EL (cell line): ENCODE data around the gene HACL1.

Experiments used
- DNase-seq: peaks from one replicate; pipeline ENCODE4 v3.0.0-alpha.2; 2016

The HACL1 gene

DNA sequence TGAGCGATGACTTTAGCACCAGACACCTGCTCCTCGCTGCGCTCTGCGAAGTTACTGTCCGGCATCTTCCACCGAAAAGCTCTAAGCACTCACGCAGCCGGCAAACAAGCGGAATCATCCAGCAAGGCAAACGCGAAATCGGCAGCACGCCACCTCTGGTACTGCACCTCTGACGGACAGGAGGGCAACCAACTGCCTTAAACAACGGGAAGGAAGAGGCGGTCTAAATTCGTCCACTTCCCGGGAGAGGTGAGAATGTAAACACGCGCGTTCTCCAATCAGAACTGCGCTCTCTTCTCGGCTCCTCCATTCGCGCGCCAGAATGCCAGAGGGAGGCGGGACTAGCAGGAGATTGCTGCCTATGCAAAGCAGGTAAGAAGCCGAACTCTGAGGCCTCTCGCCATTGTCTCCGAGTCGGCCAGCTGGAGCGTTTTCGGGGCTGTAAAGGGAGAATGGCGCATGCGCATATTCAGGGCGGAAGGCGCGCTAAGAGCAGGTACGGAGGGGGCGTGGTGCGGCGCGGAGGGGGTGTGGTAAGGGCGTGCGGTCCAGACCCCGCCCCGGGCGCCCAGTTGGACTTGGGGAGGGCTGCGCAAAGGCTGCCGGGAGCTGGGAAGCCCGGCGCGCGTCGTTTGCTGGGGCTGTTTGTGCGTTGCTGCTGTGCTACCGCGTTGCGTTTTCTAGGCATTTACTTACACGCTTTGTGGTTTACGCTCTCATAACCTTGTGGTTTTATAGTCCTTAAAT is at the start of gene HACL1, which contains the start of gene BTD:
Gene HACL1 (minus strand): TSS at position 171 of the 747 bp plus-strand sequence. CDS start 106 bp downstream, at position 65.
Gene BTD (plus strand): TSS at position 347 of the 747 bp plus-strand sequence. CDS start 33,695 bp downstream, outside the sequence.
- DNase-seq, result peak; percentile 100

DNA sequence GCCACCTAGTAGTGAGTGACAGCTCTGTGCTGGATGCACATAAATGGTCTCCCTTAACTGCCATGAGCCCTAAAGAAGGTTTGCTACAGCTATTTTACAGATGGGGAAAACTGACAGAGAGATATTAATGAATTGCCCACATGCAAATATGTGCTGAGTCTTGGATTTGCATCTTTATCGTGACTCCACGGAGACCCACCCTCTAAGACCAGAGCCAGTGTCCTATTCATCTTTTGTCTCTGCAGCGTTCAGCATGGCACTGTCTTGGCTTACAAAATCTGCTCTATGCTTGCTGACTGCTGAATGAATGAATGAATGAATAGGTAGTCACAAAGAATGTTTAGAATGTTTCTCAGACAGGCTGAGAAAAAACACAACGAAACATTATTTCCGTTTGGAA is 48.5 kb upstream of the HACL1 start:
- no peak for DNase-seq

DNA sequence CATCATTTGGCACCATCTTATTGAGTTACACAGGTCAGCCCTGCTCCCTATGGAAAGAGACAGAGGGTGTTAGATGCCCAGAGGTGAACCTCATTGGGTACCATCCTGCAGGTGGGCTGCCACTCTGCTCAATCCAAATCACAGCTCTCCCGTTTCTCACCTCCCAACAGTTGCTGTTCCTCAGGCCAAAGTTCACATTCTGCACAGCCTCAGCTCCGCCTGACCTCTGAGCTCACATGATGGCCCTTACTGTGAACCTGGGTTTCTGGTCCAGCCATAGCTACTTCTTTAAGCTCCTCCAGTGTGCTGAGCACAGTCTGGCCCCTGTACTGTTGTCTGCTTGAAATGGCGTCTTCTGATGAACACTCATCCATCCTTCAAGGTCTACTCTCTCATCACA is 48.0 kb upstream of the HACL1 start:
- no peak for DNase-seq

DNA sequence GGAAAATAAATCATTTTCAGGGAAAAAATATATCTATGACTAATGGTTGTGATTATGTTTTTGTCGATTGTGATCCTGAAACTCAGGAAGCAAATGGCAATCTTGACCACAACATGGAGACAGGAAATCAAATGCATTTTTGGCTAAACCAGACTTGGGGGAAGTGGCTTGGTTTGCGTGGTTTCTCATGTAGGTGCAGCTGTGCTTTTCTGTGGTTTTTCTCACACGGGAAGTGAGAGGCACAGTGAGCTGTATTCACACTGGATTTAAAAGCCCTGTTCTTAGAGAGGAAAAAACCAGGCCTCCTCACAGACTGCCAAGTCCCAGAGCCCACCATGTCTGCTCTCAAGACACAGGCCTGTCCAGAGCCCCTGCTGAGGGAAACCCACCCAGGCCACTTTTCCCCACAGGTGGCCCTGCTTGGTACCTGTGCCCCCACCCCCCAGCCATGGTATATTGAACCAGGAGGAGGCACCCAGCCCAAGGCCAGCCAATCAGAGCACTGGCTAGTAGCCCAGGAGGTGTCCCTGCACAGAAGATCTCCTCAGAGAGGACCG is 46.3 kb upstream of the HACL1 start:
- DNase-seq, result peak; percentile 96

DNA sequence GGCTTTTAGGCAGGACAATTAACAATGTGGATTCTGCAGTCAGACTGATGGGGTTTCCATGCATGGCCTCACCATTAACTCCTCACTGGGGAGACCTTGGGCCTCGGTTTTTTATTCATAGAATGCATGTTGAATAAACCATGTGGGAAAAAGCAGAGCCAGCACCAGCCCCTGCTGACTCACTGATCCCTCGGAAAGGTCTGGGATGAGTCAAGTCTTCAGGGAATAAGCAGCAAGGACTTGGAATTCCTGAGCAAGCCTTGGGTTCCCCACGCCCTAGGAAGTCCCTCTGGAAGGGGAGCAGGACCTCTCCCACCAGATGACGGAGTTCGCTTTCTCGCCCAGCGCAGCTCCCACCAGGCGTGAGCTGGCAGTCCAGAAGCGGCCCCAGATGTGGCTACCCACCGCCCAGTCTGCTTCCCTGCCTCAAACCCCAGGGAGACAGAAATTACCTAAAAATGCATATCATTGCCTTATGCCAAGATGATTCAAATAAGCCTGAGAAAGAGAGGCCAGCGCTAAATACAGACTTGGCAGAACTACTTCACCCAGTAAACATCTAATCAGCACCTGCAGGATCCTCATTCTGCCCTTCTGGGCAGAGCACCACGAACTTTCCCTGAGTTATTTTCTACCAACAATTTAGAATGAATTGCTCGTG is 45.6 kb upstream of the HACL1 start:
- peak; percentile 100 for DNase-seq

DNA sequence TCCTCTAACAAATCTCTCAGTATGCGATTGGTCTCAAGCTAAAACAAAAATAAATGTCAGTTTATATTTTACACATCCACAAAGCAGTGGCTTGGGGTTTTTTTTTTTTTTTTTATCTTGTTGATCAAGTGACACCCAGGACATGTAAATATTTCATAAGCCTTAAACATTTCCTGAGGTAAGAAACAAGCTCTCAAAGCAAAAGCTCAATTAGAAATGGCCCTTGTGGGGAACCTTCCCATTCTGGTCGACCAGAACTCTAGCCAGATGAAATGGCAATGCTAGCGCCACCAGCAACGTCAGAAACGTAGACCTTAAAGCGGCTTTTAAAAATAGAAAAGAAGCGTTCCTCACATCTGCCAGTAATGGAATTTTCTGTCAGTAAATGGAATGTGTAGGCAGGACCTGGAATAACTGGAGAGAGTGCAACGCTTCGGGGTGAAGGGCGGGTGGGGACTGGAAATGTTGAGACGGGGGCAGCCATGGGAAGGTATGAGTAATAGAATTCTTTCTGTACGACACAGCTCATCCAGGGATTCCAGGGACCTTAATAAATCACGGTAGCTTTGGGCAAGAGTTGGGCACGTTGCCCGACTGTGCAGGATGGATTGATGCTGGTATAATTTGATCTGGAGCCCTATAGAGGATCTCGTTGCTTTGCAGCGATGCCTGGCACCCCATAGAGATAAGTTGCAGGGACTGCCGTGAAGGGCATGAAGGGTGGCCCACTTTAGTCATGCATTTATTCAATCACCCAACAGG is 44.6 kb upstream of the HACL1 start:
- DNase-seq, result peak; percentile 98

DNA sequence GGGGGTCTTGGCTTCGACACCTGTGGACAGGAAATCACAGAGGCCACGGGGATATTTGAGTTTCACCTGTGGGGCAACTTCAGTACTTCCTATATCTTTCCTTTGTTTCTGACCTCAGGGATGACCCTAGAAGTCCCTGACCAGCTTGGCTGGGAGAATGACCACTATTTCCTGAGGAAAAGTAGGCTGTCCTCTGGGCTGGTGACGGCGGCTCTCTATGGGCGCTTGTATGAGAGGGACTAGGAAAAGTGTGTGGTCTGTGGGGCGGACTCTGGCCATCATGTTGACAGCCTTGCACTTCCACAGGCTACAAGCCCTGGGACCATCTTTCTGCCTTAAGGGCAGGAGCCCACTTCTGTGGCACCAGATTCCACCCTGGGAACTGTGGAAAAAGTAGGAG is 43.9 kb upstream of the HACL1 start:
- no peak for DNase-seq

DNA sequence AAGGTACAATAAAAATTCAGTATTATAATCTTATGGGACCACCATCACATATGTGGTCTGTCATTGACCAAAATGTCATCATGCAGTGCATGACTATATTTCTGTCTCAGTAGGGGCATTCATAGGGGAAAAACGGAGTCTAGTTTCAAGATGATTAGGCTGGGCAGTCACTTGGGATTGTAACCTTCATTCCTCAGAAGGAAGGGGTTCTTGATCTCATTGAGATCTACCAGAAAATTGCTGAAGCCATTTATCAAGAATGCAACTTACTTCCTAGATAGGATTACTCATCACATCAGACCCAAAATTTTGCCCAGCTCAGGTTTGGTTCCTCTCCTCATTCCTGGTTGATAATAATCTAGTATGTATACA is 37.5 kb upstream of the HACL1 start:
- DNase-seq, result peak; percentile 66

DNA sequence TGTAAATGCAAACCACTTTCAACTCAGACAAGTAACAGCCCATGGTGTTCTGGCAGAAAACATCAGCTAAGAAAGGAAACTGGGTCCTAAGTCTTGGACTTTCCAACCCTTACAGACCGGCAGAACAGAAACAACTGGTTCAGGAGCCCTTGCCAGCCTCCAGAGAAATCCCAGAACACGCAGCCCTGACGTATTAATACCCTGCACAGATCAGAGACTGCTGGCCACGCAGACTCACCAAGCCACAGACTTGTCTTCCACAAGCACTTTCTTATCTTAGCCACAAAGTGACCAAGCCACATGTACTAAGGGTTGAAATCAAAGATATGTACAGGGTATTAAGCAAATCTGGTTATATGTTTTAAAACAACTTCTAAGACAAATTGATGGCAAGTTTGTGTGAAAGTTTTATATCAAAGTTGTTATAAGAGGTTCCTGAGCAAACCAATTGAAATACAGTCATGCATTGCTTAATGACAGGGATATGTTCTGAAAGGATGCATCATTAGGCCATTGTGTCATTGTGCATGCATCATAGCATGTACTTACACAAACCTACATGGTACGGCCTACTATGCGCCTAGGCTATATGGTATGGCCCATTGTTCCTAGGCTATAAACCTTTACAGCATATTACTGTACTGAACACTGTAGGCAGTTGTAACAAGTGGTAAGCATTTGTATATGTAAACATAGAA is 37.0 kb upstream of the HACL1 start:
- no peak for DNase-seq

DNA sequence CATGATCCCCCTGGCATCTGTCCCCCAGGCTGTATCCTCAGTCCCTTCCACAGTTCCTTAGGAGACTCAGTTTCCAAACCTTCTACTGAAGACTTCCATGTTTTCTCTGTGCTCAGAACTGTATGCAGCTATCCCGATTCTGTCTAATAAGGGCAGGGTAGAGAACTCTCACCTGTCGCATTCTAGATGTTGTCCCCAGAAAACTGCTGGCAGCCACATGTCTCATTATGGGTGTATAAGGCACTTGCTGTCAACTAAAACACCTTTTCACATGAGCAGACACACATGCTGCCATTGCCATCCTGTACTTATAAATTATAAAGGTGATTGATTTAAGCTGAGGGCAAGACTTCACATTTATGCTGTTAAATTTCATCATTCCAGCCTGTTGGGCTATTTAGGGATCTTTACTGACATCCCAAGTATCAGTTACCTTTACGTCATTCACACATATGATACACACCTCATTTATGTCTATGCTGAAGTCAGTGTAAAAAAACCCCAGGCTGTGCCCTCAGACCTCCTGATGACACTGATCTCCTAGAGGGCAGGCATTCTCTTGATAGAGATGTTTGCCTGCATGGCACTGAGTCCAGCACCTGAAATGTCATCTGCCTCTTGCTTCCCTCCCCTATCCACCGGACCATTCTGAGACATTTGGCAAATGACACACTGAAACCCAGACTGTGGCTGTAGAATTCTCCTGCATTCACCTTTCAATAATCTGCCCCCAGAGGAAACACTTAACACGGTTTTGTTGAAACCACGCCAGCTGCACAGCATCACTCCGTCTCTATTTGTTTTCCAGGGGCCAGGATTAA is 36.0 kb upstream of the HACL1 start:
- no peak for DNase-seq

DNA sequence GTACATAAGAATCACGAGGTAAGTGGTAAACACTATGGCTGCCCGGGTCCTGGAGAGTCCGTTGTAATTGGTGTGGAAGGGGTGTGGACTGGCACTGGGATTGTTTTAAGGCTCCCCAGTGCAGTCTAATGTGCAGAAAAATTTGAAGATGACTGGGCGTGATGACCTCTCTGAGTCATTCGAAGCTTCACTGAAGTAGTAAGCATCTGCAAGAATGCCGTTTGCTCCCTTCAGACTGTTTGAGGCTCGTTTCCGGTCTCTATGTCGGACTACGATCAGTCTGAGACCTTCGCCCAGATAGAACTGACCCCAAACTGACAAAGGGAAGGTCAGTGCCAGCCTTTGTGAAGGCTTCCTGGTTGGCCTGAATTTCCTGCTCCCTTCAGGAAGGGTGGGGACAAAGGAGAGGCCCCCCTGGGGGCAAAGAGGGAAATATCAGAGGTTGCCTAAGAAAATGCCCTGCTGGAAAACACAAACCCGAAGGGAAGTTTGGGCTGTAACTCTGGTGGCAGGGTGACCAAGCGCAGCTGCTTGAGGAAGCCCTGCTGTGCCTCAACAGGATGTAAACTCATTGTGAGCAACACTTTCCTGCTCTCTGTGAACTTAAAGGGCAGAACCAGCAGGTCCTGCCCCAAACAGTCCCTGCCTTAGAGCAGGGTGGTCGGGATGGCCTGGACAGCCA is 34.8 kb upstream of the HACL1 start:
- peak; percentile 98 for DNase-seq

DNA sequence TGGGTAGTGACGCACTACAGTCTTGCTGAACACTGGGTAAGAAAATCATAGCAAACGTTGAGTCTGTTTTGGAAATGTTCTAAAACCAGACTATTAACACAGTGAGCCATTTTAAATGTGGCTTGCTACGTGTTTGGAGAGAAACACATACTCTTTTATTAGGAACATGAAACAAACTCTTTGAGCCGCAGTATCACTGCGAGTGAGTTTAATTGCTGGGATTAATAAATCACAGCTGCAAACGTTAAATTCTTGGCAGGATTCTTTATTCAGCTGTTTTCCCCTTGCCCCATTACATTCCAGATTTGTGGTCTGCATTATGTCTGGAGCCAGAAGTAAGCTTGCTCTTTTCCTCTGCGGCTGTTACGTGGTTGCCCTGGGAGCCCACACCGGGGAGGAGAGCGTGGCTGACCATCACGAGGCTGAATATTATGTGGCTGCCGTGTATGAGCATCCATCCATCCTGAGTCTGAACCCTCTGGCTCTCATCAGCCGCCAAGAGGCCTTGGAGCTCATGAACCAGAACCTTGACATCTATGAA is 33.8 kb upstream of the HACL1 start:
- peak; percentile 78 for DNase-seq

DNA sequence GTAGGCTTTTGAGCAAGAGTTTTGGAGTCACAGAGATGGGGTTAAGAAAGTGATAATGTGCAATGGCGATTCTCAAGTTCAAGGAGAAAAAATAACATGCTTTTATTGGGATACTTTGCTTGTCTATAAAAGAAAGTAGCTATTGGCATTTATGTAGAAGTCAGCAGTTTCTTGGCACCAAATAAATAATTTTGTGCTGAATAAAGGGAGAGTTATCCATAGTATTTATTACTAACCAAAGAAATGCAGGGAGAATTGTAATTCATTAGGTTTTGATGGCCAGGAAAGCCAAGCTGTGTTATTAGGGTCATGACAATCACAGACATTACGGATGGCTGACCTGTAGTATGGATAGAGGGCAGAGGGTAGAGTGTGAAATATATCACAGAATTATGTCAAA is 33.3 kb upstream of the HACL1 start:
- no peak for DNase-seq

DNA sequence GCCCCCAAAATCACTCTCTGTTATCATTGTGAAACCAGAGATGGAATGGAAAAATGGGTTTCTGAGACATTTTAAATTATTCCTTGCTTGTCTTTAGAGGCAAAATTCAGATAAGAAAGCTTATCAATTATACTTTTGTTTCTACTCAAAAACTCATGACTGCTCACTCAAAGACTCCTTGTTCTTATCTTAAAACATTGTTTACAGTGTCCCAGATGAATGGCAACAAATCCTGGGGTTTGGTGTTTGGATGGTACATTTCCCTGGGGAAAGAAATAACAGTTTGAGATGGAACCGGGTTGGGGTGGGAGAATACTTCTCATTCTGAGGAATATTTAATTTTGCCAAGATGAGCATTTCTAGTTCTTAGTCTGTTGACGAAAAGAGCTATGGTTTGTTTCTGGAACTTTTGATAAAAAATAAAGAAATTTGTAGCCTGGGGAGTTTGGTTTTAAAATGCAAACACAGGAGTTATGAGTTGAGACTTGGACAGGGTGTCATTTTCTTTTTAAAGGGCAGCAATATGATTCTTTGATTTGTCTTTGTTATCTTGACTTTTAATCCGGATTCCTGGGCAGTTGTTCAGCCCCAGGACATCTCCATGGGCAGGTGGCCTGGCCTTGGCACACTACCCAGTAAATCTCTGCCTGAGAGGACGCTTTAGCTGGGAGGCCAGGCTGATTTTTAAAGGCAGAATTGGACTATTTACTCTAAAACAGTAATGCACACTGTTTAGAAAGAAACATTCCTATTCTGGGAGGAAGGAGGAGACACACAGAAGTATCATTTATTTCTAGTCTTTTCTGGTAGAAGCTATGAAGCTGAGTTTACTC is 32.6 kb upstream of the HACL1 start:
- peak; percentile 58 for DNase-seq

DNA sequence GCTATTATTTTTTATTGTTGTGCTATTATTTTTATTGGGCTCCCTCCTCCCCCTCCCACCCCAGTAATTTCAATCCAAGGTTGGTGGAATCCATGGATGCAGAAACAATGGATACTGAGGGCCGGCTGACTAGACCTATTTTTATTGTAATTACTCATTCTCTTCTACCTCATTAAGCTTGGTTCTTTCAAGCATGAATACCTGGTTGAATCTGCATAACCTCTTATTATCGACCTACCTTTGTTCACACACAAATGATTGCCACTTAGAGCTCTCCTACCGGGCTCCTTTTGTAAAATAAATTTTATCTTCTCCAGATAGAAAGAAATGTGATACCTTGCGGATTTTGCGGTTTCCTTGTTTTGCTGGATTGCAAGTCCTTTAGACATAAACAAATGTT is 31.8 kb upstream of the HACL1 start:
- no peak for DNase-seq

DNA sequence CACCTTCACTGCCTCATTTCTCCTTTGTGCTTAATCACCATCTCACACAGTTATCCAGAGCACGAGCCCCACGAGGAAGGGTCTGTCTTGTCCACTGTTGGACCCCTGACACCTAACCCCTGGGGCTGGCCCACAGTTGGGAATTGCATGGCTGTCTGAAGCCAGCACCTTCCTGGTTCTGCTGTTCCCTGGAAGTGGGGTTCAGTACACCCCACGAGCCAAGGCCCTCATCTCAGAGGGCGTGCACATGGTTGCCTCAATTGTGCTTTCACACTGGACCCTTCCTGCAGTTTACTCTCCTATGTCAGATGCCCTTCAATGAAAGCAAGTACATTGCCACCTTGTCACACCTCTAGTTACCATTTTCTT is 30.8 kb upstream of the HACL1 start:
- DNase-seq, result no peak

DNA sequence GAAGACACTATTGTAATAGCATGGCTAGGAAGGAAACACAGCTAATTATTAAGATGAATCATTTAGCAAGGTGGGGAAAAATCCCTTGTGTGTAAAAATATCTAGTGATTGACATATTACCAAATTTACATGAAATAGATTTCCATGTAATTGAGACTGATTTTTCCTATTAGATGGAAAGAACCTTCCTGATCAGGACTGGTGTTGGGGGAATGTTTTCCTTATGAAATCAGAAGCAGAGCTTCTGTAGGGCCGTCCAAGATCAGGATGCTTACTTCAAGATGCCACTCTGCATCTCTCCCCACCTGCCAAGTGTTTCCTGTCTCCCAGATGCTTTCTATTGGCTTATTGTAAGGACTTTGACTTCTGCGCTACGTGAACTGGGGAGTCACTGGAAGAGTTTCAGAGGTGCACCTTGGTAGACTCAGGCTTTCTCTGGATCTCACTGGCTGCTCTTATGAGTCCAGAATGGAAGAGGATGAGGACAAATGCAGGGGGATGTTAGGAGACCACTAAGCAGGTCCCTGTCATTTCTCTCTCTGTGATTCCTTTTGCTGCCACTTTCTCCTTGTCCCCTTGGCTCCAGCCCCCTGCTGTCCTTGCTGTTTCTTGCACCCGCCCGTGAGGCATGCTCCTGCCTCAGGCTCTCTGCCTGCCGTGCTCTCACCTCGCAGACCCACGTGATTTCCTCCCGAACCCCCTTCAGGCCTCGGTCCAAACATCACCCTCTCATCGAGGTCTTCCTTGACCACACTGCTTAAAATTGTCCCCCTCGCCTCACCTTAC is 30.2 kb upstream of the HACL1 start:
- peak; percentile 31 for DNase-seq

DNA sequence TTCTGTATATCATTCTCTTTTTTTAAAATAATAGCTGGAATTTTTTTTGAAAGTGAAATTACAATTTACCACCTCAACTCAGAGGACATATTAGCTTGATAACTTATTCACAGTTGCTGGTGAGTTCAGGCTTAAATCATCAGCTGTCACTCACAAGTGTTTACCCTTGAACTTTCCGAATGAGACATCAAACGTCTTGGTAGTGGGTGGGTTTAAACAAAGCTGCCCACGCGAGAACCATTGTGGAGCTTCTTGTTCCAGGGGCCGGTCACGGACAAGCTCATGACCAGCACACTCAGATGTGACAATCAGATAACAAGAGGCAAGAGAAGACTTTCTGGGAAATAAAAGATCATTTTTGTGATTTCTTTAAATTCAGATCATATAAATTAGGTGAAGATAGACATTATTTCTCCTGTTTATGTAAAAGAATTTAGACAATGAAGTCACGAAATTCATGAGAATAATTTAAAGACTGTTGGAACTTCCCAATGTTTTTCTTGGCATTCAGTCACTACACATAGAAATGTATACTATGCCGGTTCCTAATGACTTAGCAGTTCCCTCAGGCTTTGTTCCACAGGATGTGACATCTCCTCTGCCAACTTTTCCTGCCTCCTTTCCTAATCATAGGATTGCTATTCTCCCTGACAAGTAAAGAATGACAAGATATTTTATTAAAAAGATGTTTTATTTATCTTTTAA is 29.4 kb upstream of the HACL1 start:
- peak; percentile 91 for DNase-seq
